Heart right ventricle (tissue), 16 donors: Measurements from ENCODE around the gene KRTAP19-4. TPM values are rescaled to one million over a fixed set of nuclear protein-coding genes. Genes with fewer than 3 reads are reported as not detected.
A peak's percentile ranks its signal among the peaks of the same experiment; 100 is the strongest.
"Not testable (repeated sequence)": the region's sequence is repeated elsewhere in the genome, so short reads cannot be mapped to it uniquely, and the experiment has no call there.

Experiments used
- ATAC-seq, 8 donors: fragments of 200-7000 bp; cut with Tn5 transposase; one replicate each; pipeline ENCODE4 v1.9.1; 2020; ENCODE audit warnings: mild to moderate bottlenecking in 8 of 8, moderate library complexity in 8 of 8, moderate number of reproducible peaks in 1 of 8
- DNase-seq, 2 donors: peaks; one replicate each; pipeline ENCODE4 v3.0.0-alpha.2; 2020
- H3K27ac ChIP-seq, 10 donors: fragments of 200-600 bp; sonication (generic) in 2 of 10; one replicate each; pipeline versions ENCODE4 v1.5.0 to v1.8.0; 2020 to 2022; ENCODE audit warnings: mild to moderate bottlenecking in 3 of 10
- H3K27me3 ChIP-seq, 7 donors: fragments of 200-600 bp; one replicate each; pipeline ENCODE4 v1.8.0; 2021 to 2022; ENCODE audit warnings: mild to moderate bottlenecking in 2 of 7
- H3K36me3 ChIP-seq, 9 donors: fragments of 200-600 bp; sonication (generic) in 1 of 9; one replicate each; pipeline versions ENCODE4 v1.5.0 to v1.8.0; 2020 to 2022; ENCODE audit warnings: mild to moderate bottlenecking in 2 of 9
- H3K4me1 ChIP-seq, 9 donors: fragments of 200-600 bp; sonication (generic) in 1 of 9; one replicate each; pipeline versions ENCODE4 v1.5.0 to v1.8.0; 2020 to 2022; ENCODE audit warnings: mild to moderate bottlenecking in 4 of 9
- H3K4me3 ChIP-seq, 10 donors: fragments of 200-600 bp; sonication (generic) in 2 of 10; one replicate each; pipeline versions ENCODE4 v1.5.0 to v1.8.0; 2020 to 2022; ENCODE audit warnings: mild to moderate bottlenecking in 7 of 10, moderate library complexity in 2 of 10
- H3K9me3 ChIP-seq, 11 donors: fragments of 200-600 bp in 10 of 11; sonication (generic) in 2 of 11; one replicate each; pipeline versions ENCODE4 v1.5.0 to v1.8.0; 2013 to 2022; ENCODE audit warnings: mild to moderate bottlenecking in 2 of 11, control low read depth in 1 of 11, moderate library complexity in 1 of 11
- WGBS, 2 donors: extraction: QIAGEN DNeasy Blood & Tissue Kit; methylation state at CpG; one replicate each; pipeline ENCODE4 v1.1.7; 2013; ENCODE audit warnings: inconsistent platforms in 1 of 2; 5-methylcytosine and 5-hydroxymethylcytosine counted together
- intact Hi-C, 10 donors: fragments of 100-400 bp; cut with DNase I; formaldehyde crosslinking; loops; one replicate each; pipeline versions ENCODE4 v1.11.1 to v1.14.2; 2022
- polyA plus RNA-seq, 2 donors: library from polyadenylated mRNA; stranded (reverse); fragments of 200-250 nt; gene quantifications; one replicate each; pipeline ENCODE4 v1.2.3, GENCODE V29; 2013
- total RNA-seq, 10 donors: library from RNA; stranded (reverse); fragmentation: NEBNext Ultra II Directional in 3 of 10; extraction: Animal tissue kit (Norgen Biotek cat#: 25700) in 3 of 10; gene quantifications; one replicate each; pipeline versions ENCODE4 v1.2.1 to v1.2.4, GENCODE V29; 2021 to 2023
- TF ChIP-seq, protein P1 (sequence below), 9 donors: fragments of 200-600 bp; sonication (generic) in 2 of 9; IDR thresholded peaks; one replicate each; pipeline versions ENCODE4 v1.5.0 to v1.8.0; 2021 to 2022; ENCODE audit warnings: antibody characterized with exemption in 9 of 9, mild to moderate bottlenecking in 5 of 9, moderate library complexity in 1 of 9
- donor health status: Arrhythmogenic right ventricular cardiomyopathy.
- donor health status: ischemic (EF 13 %, LVEDD 7.1; RV severe dilation, severe dysfunction).
- donor health status: healthy with polysubstance abuse.
- donor health status: DM: no; HTN: yes; CAD: no.
- donor health status: DM: no; HTN: no; CAD: no.
- donor health status: ischemic (EF 25% LVEDD 6.9; RV normal size, moderate dysfunction).
- donor health status: ischemic (EF 25% LVEDD 5.7; RV mildly dilated, moderate dysfunction).
- donor health status: healthy.
- donor health status: DM: yes; HTN: yes; CAD: no.
- donor health status: Ischemic cardiomyopathy.
- donor health status: ischemic (EF 35%, LVEDD 5.7; RV mildly dilated, moderate dysfunction).
- donor health status: nonischemic (EF 11% LVEDD 7.7; RV severe dilation, severe dysfunction).
- donor health status: DM: yes; HTN: yes; CAD: no.
- donor health status: PGD.
- donor health status: ischemic (EF 29% LVEDD 5.4; RV normal size, mild dysfunction).
- donor health status: nonischemic (EF 23%, LVEDD 6.1; RV moderate dilation, normal function).

The KRTAP19-4 gene
- total and polyA plus RNA-seq, 12 donors, result not detected

DNA sequence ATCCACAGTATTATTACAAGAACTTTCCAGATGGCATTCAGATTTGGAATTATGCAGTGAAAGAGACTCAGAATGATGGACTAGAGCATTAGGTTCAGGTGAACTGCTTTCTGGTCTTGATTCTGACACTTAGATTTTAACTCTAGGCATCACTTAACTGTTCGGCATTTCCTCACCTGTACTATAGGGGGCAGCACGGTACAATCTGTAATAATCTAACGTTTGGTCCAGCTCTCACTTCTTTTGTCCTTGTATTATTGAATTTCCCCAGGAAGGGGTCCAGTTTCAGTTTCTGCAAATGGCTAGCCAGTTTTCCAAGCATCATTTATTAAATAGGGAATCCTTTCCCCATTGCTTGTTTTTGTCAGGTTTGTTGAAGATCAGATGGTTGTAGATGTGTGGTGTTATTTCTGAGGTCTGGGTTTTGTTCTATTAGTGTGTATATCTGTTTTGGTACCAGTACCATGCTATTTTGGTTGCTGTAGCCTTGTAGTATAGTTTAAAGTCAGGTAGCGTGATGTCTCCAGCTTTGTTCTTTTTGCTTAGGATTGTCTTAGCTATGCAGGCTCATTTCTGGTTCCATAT is 8.7 kb upstream of the KRTAP19-4 start:
- intact Hi-C loops, result loop anchor here in 1 of 10 donors (10.0 kb wide), 1 partner anchor 59 kb away; the partner anchor contains the start of gene KRTAP19-7
- not testable (repeated sequence) for H3K4me3 ChIP-seq, H3K27me3 ChIP-seq, H3K36me3 ChIP-seq, DNase-seq, H3K4me1 ChIP-seq, H3K9me3 ChIP-seq, H3K27ac ChIP-seq, ATAC-seq
- TF ChIP-seq, protein P1, sequence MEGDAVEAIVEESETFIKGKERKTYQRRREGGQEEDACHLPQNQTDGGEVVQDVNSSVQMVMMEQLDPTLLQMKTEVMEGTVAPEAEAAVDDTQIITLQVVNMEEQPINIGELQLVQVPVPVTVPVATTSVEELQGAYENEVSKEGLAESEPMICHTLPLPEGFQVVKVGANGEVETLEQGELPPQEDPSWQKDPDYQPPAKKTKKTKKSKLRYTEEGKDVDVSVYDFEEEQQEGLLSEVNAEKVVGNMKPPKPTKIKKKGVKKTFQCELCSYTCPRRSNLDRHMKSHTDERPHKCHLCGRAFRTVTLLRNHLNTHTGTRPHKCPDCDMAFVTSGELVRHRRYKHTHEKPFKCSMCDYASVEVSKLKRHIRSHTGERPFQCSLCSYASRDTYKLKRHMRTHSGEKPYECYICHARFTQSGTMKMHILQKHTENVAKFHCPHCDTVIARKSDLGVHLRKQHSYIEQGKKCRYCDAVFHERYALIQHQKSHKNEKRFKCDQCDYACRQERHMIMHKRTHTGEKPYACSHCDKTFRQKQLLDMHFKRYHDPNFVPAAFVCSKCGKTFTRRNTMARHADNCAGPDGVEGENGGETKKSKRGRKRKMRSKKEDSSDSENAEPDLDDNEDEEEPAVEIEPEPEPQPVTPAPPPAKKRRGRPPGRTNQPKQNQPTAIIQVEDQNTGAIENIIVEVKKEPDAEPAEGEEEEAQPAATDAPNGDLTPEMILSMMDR (IDR thresholded peaks at IDR 0.05), result peak in 3 of 9 donors; percentile 12 to 20 (median 15)
- WGBS, 2 donors, result 30 to 31% methylated on average over 4 of the region's 4 CpGs

DNA sequence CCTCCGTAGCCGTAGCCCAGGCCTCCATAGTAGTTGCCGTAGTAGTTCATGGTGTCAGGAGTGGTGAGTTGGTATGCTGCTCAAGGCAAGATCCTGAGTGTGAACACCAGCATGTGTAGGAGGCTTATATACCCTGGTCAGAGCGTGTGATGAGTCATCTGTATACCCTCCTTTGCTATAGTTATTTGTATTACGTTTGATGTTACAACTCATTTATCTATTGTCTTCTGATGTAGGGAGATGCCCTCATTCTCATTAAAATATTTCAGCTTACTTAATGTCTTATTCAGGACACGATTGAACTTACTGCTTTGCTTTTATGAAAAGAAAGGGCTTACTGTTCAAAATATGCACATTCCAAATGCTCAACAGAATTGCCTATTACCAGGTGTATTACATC is 5.1 kb upstream of the KRTAP19-4 start, which contains the start of gene KRTAP19-5:
Gene KRTAP19-5, minus strand, starts transcription at position 101 of the 400 bp plus-strand sequence. Its CDS starts 51 bp downstream, at position 50.
- Histone ChIP-seq H3K4me1 (no peaks in the 10 kb centered on the region), H3K4me3 (no peak within 1 kb of the TSS), H3K27me3 (no peaks in the 10 kb centered on the region), H3K27ac (no peak within 1 kb of the TSS), H3K9me3 (peaks cover 0 to 4% (median 0%) of the 10 kb centered on the region in 11 donors), H3K36me3 (no peaks in the 10 kb centered on the region)
- ATAC-seq (no peak), DNase-seq (no peak)
- WGBS, 2 donors, result 73 to 81% methylated on average over 6 of the region's 6 CpGs
- intact Hi-C loops, result loop anchor here in 1 of 10 donors (10.0 kb wide), 1 partner anchor 63 kb away; the partner anchor contains the start of gene KRTAP19-7
- TF ChIP-seq, protein P1 (IDR thresholded peaks at IDR 0.05), result no peak

DNA sequence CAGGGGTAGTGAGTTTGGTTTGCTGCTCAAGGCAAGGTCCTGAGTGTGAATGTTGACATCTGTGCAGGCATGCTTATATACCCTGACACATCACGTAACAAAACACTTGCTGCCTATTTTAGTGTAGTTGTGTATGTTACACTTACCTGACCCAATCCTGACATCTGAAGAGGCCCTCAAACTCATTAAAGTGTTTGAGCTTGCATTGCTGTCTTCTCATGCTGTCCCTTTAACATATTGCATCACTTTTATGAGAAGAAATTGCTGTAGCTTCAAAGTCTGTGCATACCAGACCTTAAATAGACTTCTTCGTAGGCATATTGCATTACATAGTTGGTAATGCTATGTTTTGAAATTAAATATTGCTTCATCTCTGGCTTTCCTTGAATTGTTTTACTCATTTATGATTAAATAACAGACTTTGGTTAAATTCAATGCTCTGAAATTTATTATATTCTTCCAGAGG is 5.0 kb downstream of the KRTAP19-4 start, which contains the start of gene KRTAP19-3:
Gene KRTAP19-3, minus strand, starts transcription at position 51 of the 466 bp plus-strand sequence. CDS start 56 bp downstream, outside the sequence.
- intact Hi-C loops, result no loop called here
- ATAC-seq (no peak), DNase-seq (no peak)
- TF ChIP-seq, protein P1 (IDR thresholded peaks at IDR 0.05), result no peak
- Histone ChIP-seq H3K27ac (no peak within 1 kb of the TSS), H3K36me3 (no peaks in the 10 kb centered on the region), H3K4me3 (no peak within 1 kb of the TSS), H3K9me3 (peaks cover 0 to 20% (median 0%) of the 10 kb centered on the region in 11 donors), H3K4me1 (no peaks in the 10 kb centered on the region), H3K27me3 (no peaks in the 10 kb centered on the region)
- 76 to 77% methylated on average over 2 of the region's 2 CpGs for WGBS, 2 donors

DNA sequence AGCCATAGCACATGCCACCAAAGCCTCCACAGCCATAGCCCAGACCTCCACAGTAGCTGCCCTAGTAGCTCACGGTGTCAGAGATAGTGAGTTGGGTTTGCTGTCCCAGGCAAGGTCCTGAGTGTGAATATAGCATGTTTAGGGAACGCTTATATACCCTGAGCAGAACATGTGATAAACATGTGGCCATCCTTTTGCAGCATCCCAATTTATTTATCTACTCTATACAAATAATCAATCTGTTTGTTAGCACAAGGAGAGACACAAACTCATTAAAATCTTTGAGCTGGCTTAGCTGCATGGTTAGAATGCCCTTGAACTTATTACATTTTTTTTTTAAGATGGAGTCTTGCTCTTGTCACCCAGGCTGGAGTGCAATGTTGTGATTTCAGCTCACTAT is 9.6 kb downstream of the KRTAP19-4 start, which contains the start of gene KRTAP19-2:
Gene KRTAP19-2, minus strand, starts transcription at position 101 of the 400 bp plus-strand sequence. Its CDS starts 88 bp downstream, at position 13.
- H3K4me3 ChIP-seq, result no peak within 1 kb of the TSS
- H3K9me3 ChIP-seq, result peaks cover 0 to 27% (median 4%) of the 10 kb centered on the region in 11 donors
- TF ChIP-seq, protein P1 (IDR thresholded peaks at IDR 0.05), result no peak
- no peak within 1 kb of the TSS for H3K27ac ChIP-seq
- 86 to 89% methylated on average over 2 of the region's 2 CpGs for whole genome bisulfite sequencing, 2 donors
- no peaks in the 10 kb centered on the region for H3K27me3 ChIP-seq
- H3K36me3 ChIP-seq, result no peaks in the 10 kb centered on the region
- peak in 1 of 8 donors; percentile 11 for ATAC-seq
- no peak for DNase-seq
- peaks cover 0 to 7% (median 0%) of the 10 kb centered on the region in 9 donors for H3K4me1 ChIP-seq
- intact Hi-C loops, result no loop called here
